Endodermal cell (in vitro differentiated cells): Measurements from ENCODE around the gene ZFYVE28. TPM values are rescaled to one million over a fixed set of nuclear protein-coding genes. Genes with fewer than 3 reads are reported as not detected.
A peak's percentile ranks its signal among the peaks of the same experiment; 100 is the strongest.

Source experiments
- DNase-seq: peaks from one replicate; pipeline ENCODE4 v3.0.0-alpha.2; 2017
- H3K27ac ChIP-seq: 2 replicates; pipeline ENCODE4 v1.5.1; 2013; ENCODE audit warnings: mild to moderate bottlenecking, low read depth, low read length, moderate library complexity
- H3K27me3 ChIP-seq: 2 replicates; pipeline ENCODE4 v1.6.1; 2013; ENCODE audit warnings: mild to moderate bottlenecking, low read length, moderate library complexity; ENCODE audit not compliant: insufficient read depth, control insufficient read depth, poor library complexity, severe bottlenecking
- H3K36me3 ChIP-seq: 2 replicates; pipeline ENCODE4 v1.7.0; 2013; ENCODE audit warnings: mild to moderate bottlenecking, low read length, moderate library complexity; ENCODE audit not compliant: control insufficient read depth, insufficient read depth
- H3K4me1 ChIP-seq: one replicate; pipeline ENCODE4 v1.7.0; 2013; ENCODE audit warnings: low read length; ENCODE audit not compliant: control insufficient read depth, insufficient read depth
- H3K4me3 ChIP-seq: 2 replicates; pipeline ENCODE4 v1.5.1; 2013; ENCODE audit warnings: mild to moderate bottlenecking, low read length, moderate library complexity
- H3K9ac ChIP-seq: 2 replicates; pipeline ENCODE4 v1.6.1; 2013; ENCODE audit warnings: mild to moderate bottlenecking, low read length, moderate library complexity; ENCODE audit not compliant: poor library complexity, severe bottlenecking; ENCODE audit errors: extremely low read depth
- H3K9me3 ChIP-seq: 2 replicates; pipeline ENCODE4 v1.6.1; 2013; ENCODE audit warnings: mild to moderate bottlenecking, low read length, moderate library complexity; ENCODE audit not compliant: control insufficient read depth
- H3K27ac Mint-ChIP-seq: 2 replicates; pipeline ENCODE4 v1.8.0; 2020; ENCODE audit warnings: mixed read lengths
- H3K27me3 Mint-ChIP-seq: 2 replicates; pipeline ENCODE4 v1.8.0; 2021; ENCODE audit warnings: mild to moderate bottlenecking, mixed read lengths; ENCODE audit not compliant: insufficient read depth
- H3K36me3 Mint-ChIP-seq: 2 replicates; pipeline ENCODE4 v1.8.0; 2020; ENCODE audit warnings: low read depth, mixed read lengths
- H3K4me1 Mint-ChIP-seq: 2 replicates; pipeline ENCODE4 v1.8.0; 2020; ENCODE audit warnings: mixed read lengths
- H3K4me3 Mint-ChIP-seq: 2 replicates; pipeline ENCODE4 v1.8.0; 2020; ENCODE audit warnings: mild to moderate bottlenecking, moderate library complexity, mixed read lengths
- H3K9me3 Mint-ChIP-seq: 2 replicates; pipeline ENCODE4 v1.8.0; 2020; ENCODE audit warnings: mild to moderate bottlenecking, mixed read lengths
- WGBS, 2 experiments: methylation state at CpG; one replicate each; pipeline versions ENCODE4 v1.1.5 to v1.1.7; 2013; ENCODE audit warnings: missing lambda C conversion rate in 2 of 2, mixed read lengths in 1 of 2; ENCODE audit not compliant: insufficient coverage in 1 of 2, insufficient read length in 1 of 2; 5-methylcytosine and 5-hydroxymethylcytosine counted together
- total RNA-seq, 2 donors: library from RNA; stranded (reverse); fragmentation: NEBNext Ultra II Directional in 1 of 2; extraction: Animal tissue kit (Norgen Biotek cat#: 25700) in 1 of 2; gene quantifications; 2 replicates in 1 of 2; 3 replicates in 1 of 2; pipeline ENCODE4 v1.2.1, GENCODE V29; 2021
- TF ChIP-seq, protein P1 (sequence below): fragments of 200-600 bp; sonication (generic); conservative IDR thresholded peaks from 2 replicates; pipeline ENCODE4 v1.5.0; 2021; ENCODE audit warnings: antibody characterized with exemption, mild to moderate bottlenecking

Gene ZFYVE28
- total RNA-seq, 2 donors from 2014 or later = 0.73 to 1.6 TPM

GRCh38 chr4:2367626-2368025 is 50.8 kb downstream of the ZFYVE28 start:
- no peaks in the 10 kb centered on the region for H3K9me3 Mint-ChIP-seq
- H3K4me3 Mint-ChIP-seq = no peak overlapping the region
- TF ChIP-seq, protein P1, sequence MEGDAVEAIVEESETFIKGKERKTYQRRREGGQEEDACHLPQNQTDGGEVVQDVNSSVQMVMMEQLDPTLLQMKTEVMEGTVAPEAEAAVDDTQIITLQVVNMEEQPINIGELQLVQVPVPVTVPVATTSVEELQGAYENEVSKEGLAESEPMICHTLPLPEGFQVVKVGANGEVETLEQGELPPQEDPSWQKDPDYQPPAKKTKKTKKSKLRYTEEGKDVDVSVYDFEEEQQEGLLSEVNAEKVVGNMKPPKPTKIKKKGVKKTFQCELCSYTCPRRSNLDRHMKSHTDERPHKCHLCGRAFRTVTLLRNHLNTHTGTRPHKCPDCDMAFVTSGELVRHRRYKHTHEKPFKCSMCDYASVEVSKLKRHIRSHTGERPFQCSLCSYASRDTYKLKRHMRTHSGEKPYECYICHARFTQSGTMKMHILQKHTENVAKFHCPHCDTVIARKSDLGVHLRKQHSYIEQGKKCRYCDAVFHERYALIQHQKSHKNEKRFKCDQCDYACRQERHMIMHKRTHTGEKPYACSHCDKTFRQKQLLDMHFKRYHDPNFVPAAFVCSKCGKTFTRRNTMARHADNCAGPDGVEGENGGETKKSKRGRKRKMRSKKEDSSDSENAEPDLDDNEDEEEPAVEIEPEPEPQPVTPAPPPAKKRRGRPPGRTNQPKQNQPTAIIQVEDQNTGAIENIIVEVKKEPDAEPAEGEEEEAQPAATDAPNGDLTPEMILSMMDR = no peak

GRCh38 chr4:2366252-2367192 is 51.9 kb downstream of the ZFYVE28 start:
- Histone ChIP-seq H3K9me3 (no peaks in the 10 kb centered on the region), H3K4me3 (no peak overlapping the region), H3K36me3 (no peaks in the 10 kb centered on the region), H3K27ac (no peak overlapping the region), H3K27me3 (no peaks in the 10 kb centered on the region), H3K4me1 (no peaks in the 10 kb centered on the region), H3K9ac (no peak overlapping the region)
- Mint-ChIP-seq H3K9me3 (no peaks in the 10 kb centered on the region), H3K27me3 (no peaks in the 10 kb centered on the region), H3K4me3 (no peak overlapping the region), H3K4me1 (peaks cover 1% of the 10 kb centered on the region), H3K27ac (no peak overlapping the region), H3K36me3 (no peaks in the 10 kb centered on the region)
- peak; percentile 31 for DNase-seq
- 88 to 92% methylated on average over 17 to 20 of the region's 20 CpGs for WGBS, 2 experiments
- TF ChIP-seq, protein P1 = no peak

More at GRCh38 chr4:2367626-2368025, 50.8 kb downstream of the ZFYVE28 start:
- no peaks in the 10 kb centered on the region for H3K27me3 Mint-ChIP-seq
- Histone ChIP-seq H3K27ac (no peak overlapping the region), H3K9ac (no peak overlapping the region), H3K9me3 (no peaks in the 10 kb centered on the region), H3K27me3 (no peaks in the 10 kb centered on the region), H3K4me3 (no peak overlapping the region), H3K4me1 (no peaks in the 10 kb centered on the region), H3K36me3 (no peaks in the 10 kb centered on the region)
- 92 to 95% methylated on average over 7 of the region's 7 CpGs for WGBS, 2 experiments
- peak; percentile 19 for DNase-seq
- H3K36me3 Mint-ChIP-seq = no peaks in the 10 kb centered on the region
- no peak overlapping the region for H3K27ac Mint-ChIP-seq
- H3K4me1 Mint-ChIP-seq = peaks cover 1% of the 10 kb centered on the region

GRCh38 chr4:2365913-2366210 is 52.6 kb downstream of the ZFYVE28 start:
- Mint-ChIP-seq H3K4me1 (peaks cover 1% of the 10 kb centered on the region), H3K36me3 (no peaks in the 10 kb centered on the region), H3K27ac (no peak overlapping the region), H3K9me3 (no peaks in the 10 kb centered on the region), H3K27me3 (no peaks in the 10 kb centered on the region), H3K4me3 (no peak overlapping the region)
- H3K9me3 ChIP-seq = no peaks in the 10 kb centered on the region
- no peaks in the 10 kb centered on the region for H3K4me1 ChIP-seq
- H3K27ac ChIP-seq = no peak overlapping the region
- 92 to 96% methylated on average over 8 to 9 of the region's 9 CpGs for WGBS, 2 experiments
- DNase-seq = peak; percentile 31
- H3K9ac ChIP-seq = no peak overlapping the region
- H3K4me3 ChIP-seq = no peak overlapping the region
- no peaks in the 10 kb centered on the region for H3K36me3 ChIP-seq
- H3K27me3 ChIP-seq = no peaks in the 10 kb centered on the region
- TF ChIP-seq, protein P1 = no peak
